HepG2 (cell line): Measurements from ENCODE around the gene CALML6. TPM values are rescaled to one million over a fixed set of nuclear protein-coding genes. Genes with fewer than 3 reads are reported as not detected.

Experiments used
- DMAP1 ChIP-seq: IDR thresholded peaks from 2 replicates; pipeline ENCODE4 v1.6.1; 2016
- HOXA7 ChIP-seq: sonication (generic); formaldehyde crosslinking; IDR thresholded peaks from 2 replicates; pipeline ENCODE4 v1.8.1; 2022; ENCODE audit warnings: mild to moderate bottlenecking, missing genetic modification reagents, moderate library complexity
- IRF1 ChIP-seq: sonication (generic); formaldehyde crosslinking; IDR thresholded peaks from 2 replicates; pipeline ENCODE4 v1.4.0; 2020; ENCODE audit warnings: low read depth, mild to moderate bottlenecking, missing genetic modification reagents
- MAFF ChIP-seq: IDR thresholded peaks from 2 replicates; pipeline ENCODE4 v1.6.1; 2011; ENCODE audit warnings: low read depth, low read length, improper control_type of control experiment
- MYC ChIP-seq: sonication (generic); formaldehyde crosslinking; IDR thresholded peaks from 2 replicates; pipeline ENCODE4 v1.9.0; 2021; ENCODE audit warnings: missing genetic modification reagents, borderline replicate concordance
- NR2C2 ChIP-seq: sonication (generic); formaldehyde crosslinking; IDR thresholded peaks from 2 replicates; pipeline ENCODE4 v1.4.0; 2020; ENCODE audit warnings: missing genetic modification reagents, mild to moderate bottlenecking, moderate library complexity, borderline replicate concordance
- PCBP1 ChIP-seq: fragments of 200-400 bp; formaldehyde crosslinking; IDR thresholded peaks from 2 replicates; pipeline ENCODE4 v1.6.1; 2017; ENCODE audit warnings: mild to moderate bottlenecking, low read depth, low read length, borderline replicate concordance
- PRPF4 ChIP-seq: fragments of 200-400 bp; formaldehyde crosslinking; IDR thresholded peaks from 2 replicates; pipeline ENCODE4 v1.6.1; 2016; ENCODE audit warnings: low read length, low read depth; ENCODE audit not compliant: poor library complexity, severe bottlenecking
- SETDB1 ChIP-seq: sonication (generic); formaldehyde crosslinking; IDR thresholded peaks from 2 replicates; pipeline ENCODE4 v1.5.1; 2020; ENCODE audit warnings: missing genetic modification reagents, mild to moderate bottlenecking, borderline replicate concordance
- SRF ChIP-seq: IDR thresholded peaks from 2 replicates; pipeline ENCODE4 v1.6.1; 2011; ENCODE audit warnings: mild to moderate bottlenecking, low read depth, low read length, moderate library complexity
- SRY ChIP-seq: sonication (generic); formaldehyde crosslinking; IDR thresholded peaks from 2 replicates; pipeline ENCODE4 v1.8.0; 2022; ENCODE audit warnings: mild to moderate bottlenecking, missing genetic modification reagents
- THAP8 ChIP-seq: sonication (generic); formaldehyde crosslinking; IDR thresholded peaks from 2 replicates; pipeline ENCODE4 v1.5.1; 2020; ENCODE audit warnings: missing genetic modification reagents, mild to moderate bottlenecking, borderline replicate concordance
- ZBED4 ChIP-seq: sonication (generic); formaldehyde crosslinking; IDR thresholded peaks from 2 replicates; pipeline ENCODE4 v1.4.0; 2020; ENCODE audit warnings: missing genetic modification reagents, borderline replicate concordance
- ZFAT ChIP-seq: sonication (generic); formaldehyde crosslinking; conservative IDR thresholded peaks from 2 replicates; pipeline ENCODE4 v1.8.1; 2023; ENCODE audit warnings: missing genetic modification reagents, inconsistent platforms
- ZNF160 ChIP-seq: sonication (generic); formaldehyde crosslinking; IDR thresholded peaks from 2 replicates; pipeline ENCODE4 v1.8.0; 2022; ENCODE audit warnings: mild to moderate bottlenecking, inconsistent platforms, missing genetic modification reagents
- ZNF570 ChIP-seq: sonication (generic); formaldehyde crosslinking; IDR thresholded peaks from 2 replicates; pipeline ENCODE4 v1.4.0; 2020; ENCODE audit warnings: mild to moderate bottlenecking, missing genetic modification reagents, borderline replicate concordance
- ZNF574 ChIP-seq: sonication (generic); formaldehyde crosslinking; IDR thresholded peaks from 2 replicates; pipeline ENCODE4 v1.4.0; 2020; ENCODE audit warnings: missing genetic modification reagents
- ZNF800 ChIP-seq: sonication (generic); formaldehyde crosslinking; IDR thresholded peaks from 2 replicates; pipeline ENCODE4 v1.4.0; 2020; ENCODE audit warnings: missing genetic modification reagents
- polyA plus RNA-seq, 8 experiments: library from polyadenylated mRNA; depleted of rRNA in 3 of 8; stranded (reverse) in 7 of 8; unstranded in 1 of 8; fragments of >200 nt; fragmentation: Illumina TruSeq in 4 of 8; extraction: Trizol in 4 of 8; gene quantifications; 2 replicates each; pipeline versions ENCODE4 v1.2.1 to v1.2.3, GENCODE V29; 2011 to 2016; ENCODE audit warnings: low read depth in 4 of 8, missing spikeins in 1 of 8, mixed read lengths in 1 of 8; ENCODE audit not compliant: insufficient read depth in 1 of 8
- total RNA-seq, 5 experiments: library from RNA; depleted of rRNA; stranded (reverse); fragments of >200 nt; fragmentation: Illumina TruSeq; extraction: Trizol; gene quantifications; 2 replicates each; pipeline ENCODE4 v1.2.3, GENCODE V29; 2016; ENCODE audit warnings: low read depth in 1 of 5

Gene CALML6
- total and polyA plus RNA-seq, 2 of the 13 experiments (the other 11 are each of a cell fraction or from before 2014, with no cell fraction given): 0.11 to 0.12 TPM

GRCh38 chr1:1942753-1943656, 27.9 kb downstream of the CALML6 start (continued):
- peak; percentile 82 for TF ChIP-seq ZNF574 (CRISPR knock-in tag)
- TF ChIP-seq PRPF4: no peak
- TF ChIP-seq SRY (CRISPR knock-in tag): no peak; the same call in 1 of the 2 replicates
- TF ChIP-seq ZFAT (CRISPR knock-in tag): no peak
- peak; percentile 74 for TF ChIP-seq DMAP1
- TF ChIP-seq IRF1 (CRISPR knock-in tag): 0 out of 2 replicates have a peak, but pooled peaks have one; percentile 56
- no peak for TF ChIP-seq ZNF570 (CRISPR knock-in tag)
- peak; percentile 94 for TF ChIP-seq SRF
- TF ChIP-seq THAP8 (CRISPR knock-in tag): no peak
- 0 out of 2 replicates have a peak, but pooled peaks have one; percentile 35 for TF ChIP-seq ZBED4 (CRISPR knock-in tag)
- TF ChIP-seq PCBP1: no peak
- peak; percentile 86; the same call in 1 of the 2 replicates for TF ChIP-seq ZNF160
- TF ChIP-seq SETDB1: no peak
- TF ChIP-seq MYC (CRISPR knock-in tag): peak; percentile 85; the same call in 1 of the 2 replicates
- TF ChIP-seq NR2C2: peak; percentile 92
- TF ChIP-seq MAFF: no peak
- peak; percentile 63; the same call in 1 of the 2 replicates for TF ChIP-seq ZNF800
- no peak for TF ChIP-seq HOXA7 (CRISPR knock-in tag)
